ENCODE data around the gene PPM1M.
"Not testable (repeated sequence)": the region's sequence is repeated elsewhere in the genome, so short reads cannot be mapped to it uniquely, and the experiment has no call there.

Gene PPM1M

GRCh38 chr3:52246728-52247408, 1.3 kb downstream of the PPM1M start:
- DNase-seq (ENCODE audit: low read depth in 3 of 3), result no peak

GRCh38 chr3:52247409-52248164, 2.0 kb downstream of the PPM1M start:
- DNase-seq (ENCODE audit: low read depth in 3 of 3), result no peak

GRCh38 chr3:52248165-52248541, 2.6 kb downstream of the PPM1M start:
- no peak for DNase-seq (ENCODE audit: low read depth in 3 of 3)

GRCh38 chr3:52248816-52249547, 3.4 kb downstream of the PPM1M start:
- no peak for DNase-seq (ENCODE audit: low read depth in 3 of 3)

GRCh38 chr3:52249683-52250082, 4.1 kb downstream of the PPM1M start:
- DNase-seq (ENCODE audit: low read depth in 3 of 3), result no peak

GRCh38 chr3:52250122-52250521, 4.6 kb downstream of the PPM1M start:
- no peak for DNase-seq (ENCODE audit: low read depth in 3 of 3)

GRCh38 chr3:52253314-52254304, 8.1 kb downstream of the PPM1M start:
- peak; percentile 52 to 80 (median 72) for DNase-seq (ENCODE audit: low read depth in 3 of 3)

GRCh38 chr3:52254608-52255007, 9.0 kb downstream of the PPM1M start:
- no peak for DNase-seq (ENCODE audit: low read depth in 3 of 3)

GRCh38 chr3:52256159-52256558, 10.6 kb downstream of the PPM1M start:
- DNase-seq (ENCODE audit: low read depth in 3 of 3), result no peak

- no peak for DNase-seq (ENCODE audit: low read depth in 3 of 3)
These were observed 11.1 kb downstream of the PPM1M start for GRCh38 chr3:52256622-52257021.

GRCh38 chr3:52257911-52258310, 12.4 kb downstream of the PPM1M start:
- DNase-seq (ENCODE audit: low read depth in 3 of 3), result no peak

GRCh38 chr3:52259035-52259434, 13.5 kb downstream of the PPM1M start:
- no peak for DNase-seq (ENCODE audit: low read depth in 3 of 3)

GRCh38 chr3:52259448-52259847, 13.9 kb downstream of the PPM1M start:
- DNase-seq (ENCODE audit: low read depth in 3 of 3), result no peak

GRCh38 chr3:52262447-52262846, 16.9 kb downstream of the PPM1M start:
- DNase-seq (ENCODE audit: low read depth in 3 of 3), result no peak

- DNase-seq (ENCODE audit: low read depth in 3 of 3), result no peak
These were observed 19.8 kb downstream of the PPM1M start for GRCh38 chr3:52265387-52265786.

GRCh38 chr3:52268036-52268435, 22.5 kb downstream of the PPM1M start:
- DNase-seq (ENCODE audit: low read depth in 3 of 3), result no peak

- DNase-seq (ENCODE audit: low read depth in 3 of 3), result no peak
These were observed 24.2 kb downstream of the PPM1M start for GRCh38 chr3:52269776-52270175.

GRCh38 chr3:52270252-52270754, 24.7 kb downstream of the PPM1M start:
- DNase-seq (ENCODE audit: low read depth in 3 of 3), result no peak

GRCh38 chr3:52272172-52272571, 26.6 kb downstream of the PPM1M start:
- not testable (repeated sequence) for DNase-seq (ENCODE audit: low read depth in 3 of 3)

- no peak for DNase-seq (ENCODE audit: low read depth in 3 of 3)
These were observed 27.3 kb downstream of the PPM1M start for GRCh38 chr3:52272831-52273230.

- not testable (repeated sequence) for DNase-seq (ENCODE audit: low read depth in 3 of 3)
These were observed 29.2 kb downstream of the PPM1M start for GRCh38 chr3:52274781-52275180.
